Right lobe of liver (tissue), 6 donors: ENCODE results near the gene SYMPK. TPM values are rescaled to one million over a fixed set of nuclear protein-coding genes. Genes with fewer than 3 reads are reported as not detected.

Experiments used
- ATAC-seq, 4 donors: fragments of 200-7000 bp; cut with Tn5 transposase; one replicate each; pipeline ENCODE4 v1.9.1; 2020; ENCODE audit warnings: mild to moderate bottlenecking in 4 of 4, moderate library complexity in 4 of 4
- DNase-seq, 3 donors: peaks; one replicate each; pipeline ENCODE4 v3.0.0-alpha.2; 2020
- H3K27ac ChIP-seq, 3 donors: fragments of 200-600 bp; one replicate each; pipeline ENCODE4 v1.8.0; 2022
- H3K27me3 ChIP-seq, 2 donors: fragments of 200-600 bp; one replicate each; pipeline ENCODE4 v1.8.0; 2022
- H3K36me3 ChIP-seq, 4 donors: fragments of 200-600 bp; sonication (generic) in 1 of 4; one replicate each; pipeline versions ENCODE4 v1.5.1 to v1.8.0; 2017 to 2022; ENCODE audit warnings: control low read depth in 1 of 4
- H3K4me1 ChIP-seq, 4 donors: fragments of 200-600 bp; sonication (generic) in 1 of 4; one replicate each; pipeline versions ENCODE4 v1.5.1 to v1.8.0; 2017 to 2022; ENCODE audit warnings: control low read depth in 1 of 4
- H3K4me3 ChIP-seq, 3 donors: fragments of 200-600 bp; one replicate each; pipeline ENCODE4 v1.8.0; 2022
- H3K9me3 ChIP-seq, 4 donors: fragments of 200-600 bp; sonication (generic) in 1 of 4; one replicate each; pipeline versions ENCODE4 v1.5.1 to v1.8.0; 2017 to 2022; ENCODE audit warnings: control low read depth in 1 of 4
- POLR2A ChIP-seq: fragments of 450-650 bp; IDR thresholded peaks from one replicate; pipeline ENCODE4 v1.6.1; 2017; ENCODE audit warnings: antibody characterized with exemption, mild to moderate bottlenecking
- WGBS: methylation state at CpG from one replicate; pipeline ENCODE4 v1.1.6; 2018; ENCODE audit warnings: low coverage, low lambda C conversion rate; ENCODE audit not compliant: insufficient coverage; ENCODE audit errors: missing lambda C conversion rate; 5-methylcytosine and 5-hydroxymethylcytosine counted together
- intact Hi-C, 2 donors: fragments of 100-400 bp; cut with DNase I; formaldehyde crosslinking; loops; one replicate each; pipeline versions ENCODE4 v1.11.2 to v1.14.1; 2022
- total RNA-seq, 6 experiments: library from RNA; depleted of rRNA in 2 of 6; stranded (reverse); fragments of >200 nt in 2 of 6; fragmentation: NEBNext Ultra II Directional in 3 of 6; extraction: Animal tissue kit (Norgen Biotek cat#: 25700) in 3 of 6; gene quantifications; one replicate each; pipeline versions ENCODE4 v1.1.0 to v1.2.4, GENCODE V29; 2016 to 2023
- TF ChIP-seq, protein P1 (sequence below), 4 donors: fragments of 200-600 bp in 3 of 4; fragments of 450-650 bp in 1 of 4; IDR thresholded peaks; one replicate each; pipeline versions ENCODE4 v1.5.1 to v1.8.0; 2016 to 2022; ENCODE audit warnings: antibody characterized with exemption in 4 of 4, mild to moderate bottlenecking in 2 of 4
- donor health status: DM: no; HTN: yes; CAD: no.
- donor health status: DM: no; HTN: no; CAD: no.
- donor health status: DM: no; HTN: no; CAD: no.
- donor health status: DM: no; HTN: yes; CAD: no.
- donor health status: DM: no; HTN: yes; CAD: no.

Gene SYMPK
- total RNA-seq, 6 experiments from 2014 or later, result 31.1 to 50.1 (median 42.0) TPM

DNA sequence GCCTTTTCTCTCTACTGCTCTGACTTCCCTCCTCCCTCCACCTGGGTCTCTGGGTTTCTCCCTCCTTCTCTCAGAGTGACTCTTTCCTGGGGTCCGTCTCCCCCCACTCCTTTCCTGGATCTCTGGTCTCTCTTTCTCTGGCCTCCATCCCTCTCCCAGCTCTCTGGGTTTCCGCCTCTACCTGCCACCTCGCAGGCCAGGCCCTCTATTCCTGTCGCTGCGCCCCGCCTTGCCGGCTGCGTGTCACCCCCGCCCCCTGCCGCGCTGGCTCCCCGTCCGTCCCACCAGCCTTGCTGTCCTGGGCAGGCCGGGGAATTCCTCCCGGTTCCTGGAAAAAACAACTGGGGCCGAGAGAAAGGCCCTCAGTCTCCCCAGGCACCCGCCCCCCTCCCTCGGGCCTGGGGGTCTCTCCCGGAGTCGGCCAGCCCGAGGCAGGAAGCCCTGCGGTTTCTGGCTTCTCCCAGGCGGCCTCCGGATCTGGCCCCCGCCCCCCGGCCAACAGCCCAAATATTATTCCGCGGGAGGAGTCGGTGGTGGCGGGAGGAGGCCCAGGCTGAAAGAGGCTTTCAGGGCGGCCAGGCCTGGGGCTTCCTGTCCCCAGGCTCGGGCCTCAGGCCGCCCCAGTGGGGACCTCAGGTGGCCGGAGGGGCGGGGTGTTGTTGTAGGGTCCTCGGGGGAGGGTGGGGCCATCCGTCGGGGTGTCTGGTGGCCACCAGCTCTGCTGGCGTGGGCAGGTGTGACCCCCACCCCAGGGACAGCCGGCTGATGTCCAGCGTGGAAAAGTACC, 13.7 kb upstream of the SYMPK start:
- peak; percentile 76 to 86 (median 82) for DNase-seq
- Histone ChIP-seq H3K4me3 (peak overlapping the region in 2 of 3 donors; percentile 29 to 46), H3K9me3 (no peaks in the 10 kb centered on the region), H3K4me1 (peaks cover 0 to 83% (median 37%) of the 10 kb centered on the region in 4 donors), H3K27me3 (no peaks in the 10 kb centered on the region), H3K27ac (peak overlapping the region; percentile 87 to 92 (median 91)), H3K36me3 (peaks cover 0 to 2% (median 0%) of the 10 kb centered on the region in 4 donors)
- peak; percentile 78 for TF ChIP-seq POLR2A
- TF ChIP-seq, protein P1, sequence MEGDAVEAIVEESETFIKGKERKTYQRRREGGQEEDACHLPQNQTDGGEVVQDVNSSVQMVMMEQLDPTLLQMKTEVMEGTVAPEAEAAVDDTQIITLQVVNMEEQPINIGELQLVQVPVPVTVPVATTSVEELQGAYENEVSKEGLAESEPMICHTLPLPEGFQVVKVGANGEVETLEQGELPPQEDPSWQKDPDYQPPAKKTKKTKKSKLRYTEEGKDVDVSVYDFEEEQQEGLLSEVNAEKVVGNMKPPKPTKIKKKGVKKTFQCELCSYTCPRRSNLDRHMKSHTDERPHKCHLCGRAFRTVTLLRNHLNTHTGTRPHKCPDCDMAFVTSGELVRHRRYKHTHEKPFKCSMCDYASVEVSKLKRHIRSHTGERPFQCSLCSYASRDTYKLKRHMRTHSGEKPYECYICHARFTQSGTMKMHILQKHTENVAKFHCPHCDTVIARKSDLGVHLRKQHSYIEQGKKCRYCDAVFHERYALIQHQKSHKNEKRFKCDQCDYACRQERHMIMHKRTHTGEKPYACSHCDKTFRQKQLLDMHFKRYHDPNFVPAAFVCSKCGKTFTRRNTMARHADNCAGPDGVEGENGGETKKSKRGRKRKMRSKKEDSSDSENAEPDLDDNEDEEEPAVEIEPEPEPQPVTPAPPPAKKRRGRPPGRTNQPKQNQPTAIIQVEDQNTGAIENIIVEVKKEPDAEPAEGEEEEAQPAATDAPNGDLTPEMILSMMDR (IDR thresholded peaks at IDR 0.05), result no peak
- intact Hi-C loops, result no loop called here
- WGBS, result 2% methylated on average over 29 of the region's 41 CpGs
- ATAC-seq, result peak; percentile 33 to 56 (median 48)

- H3K27me3 ChIP-seq, result no peaks in the 10 kb centered on the region
- intact Hi-C loops, result no loop called here
- H3K4me3 ChIP-seq, result no peak overlapping the region
- TF ChIP-seq, protein P1 (IDR thresholded peaks at IDR 0.05), result no peak
- TF ChIP-seq POLR2A, result no peak
- DNase-seq (no peak), ATAC-seq (peak in 2 of 4 donors; percentile 1 to 2)
- no peaks in the 10 kb centered on the region for H3K9me3 ChIP-seq
- peaks cover 0 to 2% (median 0%) of the 10 kb centered on the region in 4 donors for H3K36me3 ChIP-seq
- peak overlapping the region; percentile 87 to 92 (median 91) for H3K27ac ChIP-seq
- H3K4me1 ChIP-seq, result peaks cover 0 to 78% (median 34%) of the 10 kb centered on the region in 4 donors
- 36% methylated on average over 4 of the region's 4 CpGs for WGBS
Observed at GRCh38 chr19:45876161-45876410, 13.1 kb upstream of the SYMPK start.

DNA sequence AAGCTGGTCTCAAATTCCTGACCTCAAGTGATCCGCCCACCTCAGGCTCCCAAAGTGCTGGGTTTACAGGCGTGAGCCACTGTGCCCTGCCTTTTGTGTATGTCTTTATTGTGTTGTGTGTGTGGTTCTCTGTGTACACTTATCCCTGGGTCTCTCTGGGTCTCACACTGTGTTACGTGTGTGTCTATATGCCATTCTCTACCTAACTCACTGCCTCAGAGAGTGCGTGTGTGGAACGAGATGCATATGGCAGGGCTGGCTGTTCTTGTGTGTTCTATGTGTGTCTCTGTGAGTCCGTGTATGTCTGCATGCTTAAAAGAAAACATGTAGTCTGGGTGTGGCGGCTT, 11.6 kb upstream of the SYMPK start:
- Histone ChIP-seq H3K9me3 (no peaks in the 10 kb centered on the region), H3K27ac (peak overlapping the region; percentile 43 to 91 (median 47)), H3K27me3 (no peaks in the 10 kb centered on the region), H3K4me3 (peak overlapping the region in 2 of 3 donors; percentile 13 to 14), H3K36me3 (peaks cover 0 to 2% (median 0%) of the 10 kb centered on the region in 4 donors), H3K4me1 (peaks cover 0 to 65% (median 26%) of the 10 kb centered on the region in 4 donors)
- TF ChIP-seq, protein P1 (IDR thresholded peaks at IDR 0.05), result no peak
- TF ChIP-seq POLR2A, result no peak
- 43% methylated on average over 5 of the region's 7 CpGs for WGBS
- intact Hi-C loops, result no loop called here
- ATAC-seq, result no peak
- DNase-seq, result no peak

DNA sequence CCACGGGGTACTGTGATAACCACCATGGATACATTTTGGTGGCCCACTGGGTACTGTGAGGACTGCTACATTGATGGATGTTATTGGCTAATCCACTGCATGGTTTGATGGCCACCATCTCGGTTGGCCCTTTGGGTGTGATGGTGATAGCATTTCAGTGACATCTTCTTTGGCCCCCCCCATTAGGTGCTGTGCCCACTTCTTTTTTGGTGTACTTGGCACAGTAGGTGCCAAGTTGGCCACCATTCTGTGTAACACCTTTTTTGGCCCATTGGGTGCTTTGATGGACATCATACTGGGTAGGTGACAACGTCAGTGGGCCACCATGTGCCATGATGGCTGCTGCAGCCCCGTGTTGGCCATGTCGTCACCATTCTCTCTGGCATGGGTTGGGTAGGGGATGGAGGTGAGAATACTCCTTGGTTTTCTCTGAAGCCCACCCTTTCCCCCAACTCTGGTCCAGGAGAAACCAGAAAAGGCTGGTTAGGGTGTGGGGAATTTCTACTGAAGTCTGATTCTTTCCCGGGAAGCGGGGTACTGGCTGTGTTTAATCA, 10.3 kb upstream of the SYMPK start:
- Histone ChIP-seq H3K27ac (peak overlapping the region; percentile 4 to 91 (median 29)), H3K4me3 (peak overlapping the region in 1 of 3 donors; percentile 6), H3K9me3 (no peaks in the 10 kb centered on the region), H3K4me1 (peaks cover 0 to 56% (median 20%) of the 10 kb centered on the region in 4 donors), H3K36me3 (peaks cover 0 to 2% (median 0%) of the 10 kb centered on the region in 4 donors), H3K27me3 (no peaks in the 10 kb centered on the region)
- intact Hi-C loops, result no loop called here
- WGBS, result 16% methylated on average over 4 of the region's 7 CpGs
- DNase-seq (no peak), ATAC-seq (no peak)
- TF ChIP-seq, protein P1 (IDR thresholded peaks at IDR 0.05), result no peak
- TF ChIP-seq POLR2A, result no peak
